ENCODE measurements around the gene IGSF3. TPM values are rescaled to one million over a fixed set of nuclear protein-coding genes. Genes with fewer than 3 reads are reported as not detected.

Gene IGSF3
- total and polyA plus RNA-seq, 7 experiments from 2014 or later: 0.04 to 0.63 (median 0.16) TPM; not detected in 3

- ChIA-PET POLR2A (no interaction called here), CTCF (no interaction called here)
- H3K4me3 ChIP-seq (ENCODE audit: low read length): no peak overlapping the region
Observed at GRCh38 chr1:116560704-116561490, 106.6 kb downstream of the IGSF3 start.

GRCh38 chr1:116559304-116559761 is 108.2 kb downstream of the IGSF3 start:
- intact Hi-C loops (cut with micrococcal nuclease): loop anchor here in 1 of 2 donors (5.0 kb wide), 1 partner anchor 42 kb away; no protein-coding TSS in a partner anchor
- no peak overlapping the region for H3K27ac ChIP-seq (ENCODE audit: low read depth, low read length)
- peaks cover 0 to 30% of the 10 kb centered on the region in 2 donors for H3K4me1 ChIP-seq (ENCODE audit: control insufficient read depth in 2 of 2, insufficient read depth in 2 of 2, low read length in 2 of 2)
- POLR2A ChIA-PET: interaction anchor here (0.7 kb wide), 1 partner anchor 60 kb away, joined by 3 read pairs; no protein-coding TSS in a partner anchor
- no peaks in the 10 kb centered on the region for H3K27me3 ChIP-seq (ENCODE audit: control insufficient read depth in 2 of 2, insufficient read depth in 2 of 2, low read length in 2 of 2)
- Mint-ChIP-seq H3K4me3 (no peak overlapping the region), H3K9me3 (peaks cover 0 to 14% (median 3%) of the 10 kb centered on the region in 11 donors), H3K36me3 (peaks cover 0 to 33% (median 8%) of the 10 kb centered on the region in 5 donors), H3K27me3 (no peaks in the 10 kb centered on the region), H3K27ac (peak overlapping the region in 1 of 9 donors; percentile 51), H3K4me1 (peaks cover 0 to 80% (median 9%) of the 10 kb centered on the region in 7 donors)
- no peak for ATAC-seq
- H3K9me3 ChIP-seq (ENCODE audit: control insufficient read depth in 2 of 3, low read length in 3 of 3): no peaks in the 10 kb centered on the region
- DNase-seq: no peak
- CTCF ChIA-PET: no interaction called here
- no peaks in the 10 kb centered on the region for H3K36me3 ChIP-seq (ENCODE audit: control insufficient read depth in 2 of 3, insufficient read depth in 3 of 3, low read length in 3 of 3)
- no peak overlapping the region for H3K4me3 ChIP-seq (ENCODE audit: low read length)

More at GRCh38 chr1:116560704-116561490, 106.6 kb downstream of the IGSF3 start:
- Mint-ChIP-seq H3K4me3 (peak overlapping the region in 1 of 10 donors; percentile 8), H3K9me3 (peaks cover 0 to 20% (median 4%) of the 10 kb centered on the region in 11 donors), H3K27ac (peak overlapping the region in 1 of 9 donors; percentile 3), H3K36me3 (peaks cover 0 to 44% (median 9%) of the 10 kb centered on the region in 5 donors), H3K27me3 (no peaks in the 10 kb centered on the region), H3K4me1 (peaks cover 0 to 74% (median 9%) of the 10 kb centered on the region in 7 donors)
- ATAC-seq: no peak
- intact Hi-C loops (cut with micrococcal nuclease): no loop called here
- Histone ChIP-seq H3K36me3 (ENCODE audit: control insufficient read depth in 2 of 3, insufficient read depth in 3 of 3, low read length in 3 of 3) (no peaks in the 10 kb centered on the region), H3K9me3 (ENCODE audit: control insufficient read depth in 2 of 3, low read length in 3 of 3) (no peaks in the 10 kb centered on the region), H3K4me1 (ENCODE audit: control insufficient read depth in 2 of 2, insufficient read depth in 2 of 2, low read length in 2 of 2) (peaks cover 0 to 26% of the 10 kb centered on the region in 2 donors), H3K27me3 (ENCODE audit: control insufficient read depth in 2 of 2, insufficient read depth in 2 of 2, low read length in 2 of 2) (no peaks in the 10 kb centered on the region), H3K27ac (ENCODE audit: low read depth, low read length) (no peak overlapping the region)
- DNase-seq: no peak

- Mint-ChIP-seq H3K27me3 (no peaks in the 10 kb centered on the region), H3K4me1 (peaks cover 0 to 79% (median 12%) of the 10 kb centered on the region in 7 donors), H3K4me3 (no peak overlapping the region), H3K36me3 (peaks cover 0 to 28% (median 4%) of the 10 kb centered on the region in 5 donors), H3K9me3 (peaks cover 0 to 9% (median 0%) of the 10 kb centered on the region in 11 donors), H3K27ac (peak overlapping the region in 1 of 9 donors; percentile 7)
- CTCF ChIA-PET: no interaction called here
- H3K27me3 ChIP-seq (ENCODE audit: control insufficient read depth in 2 of 2, insufficient read depth in 2 of 2, low read length in 2 of 2): no peaks in the 10 kb centered on the region
- no peak overlapping the region for H3K27ac ChIP-seq (ENCODE audit: low read depth, low read length)
- no peak for DNase-seq
- POLR2A ChIA-PET: no interaction called here
- ATAC-seq: no peak
- peaks cover 0 to 30% of the 10 kb centered on the region in 2 donors for H3K4me1 ChIP-seq (ENCODE audit: control insufficient read depth in 2 of 2, insufficient read depth in 2 of 2, low read length in 2 of 2)
- H3K36me3 ChIP-seq (ENCODE audit: control insufficient read depth in 2 of 3, insufficient read depth in 3 of 3, low read length in 3 of 3): no peaks in the 10 kb centered on the region
- intact Hi-C loops (cut with micrococcal nuclease): loop anchor here in 1 of 2 donors (5.0 kb wide), 1 partner anchor 41 kb away; no protein-coding TSS in a partner anchor
- no peak overlapping the region for H3K4me3 ChIP-seq (ENCODE audit: low read length)
- H3K9me3 ChIP-seq (ENCODE audit: control insufficient read depth in 2 of 3, low read length in 3 of 3): no peaks in the 10 kb centered on the region
Observed at GRCh38 chr1:116558571-116558970, 109.0 kb downstream of the IGSF3 start.

GRCh38 chr1:116558140-116558549 is 109.4 kb downstream of the IGSF3 start:
- CTCF ChIA-PET: no interaction called here
- intact Hi-C loops (cut with micrococcal nuclease): loop anchor here in 1 of 2 donors (5.0 kb wide), 1 partner anchor 41 kb away; no protein-coding TSS in a partner anchor
- Histone ChIP-seq H3K27ac (ENCODE audit: low read depth, low read length) (no peak overlapping the region), H3K4me3 (ENCODE audit: low read length) (no peak overlapping the region), H3K4me1 (ENCODE audit: control insufficient read depth in 2 of 2, insufficient read depth in 2 of 2, low read length in 2 of 2) (peaks cover 0 to 30% of the 10 kb centered on the region in 2 donors), H3K36me3 (ENCODE audit: control insufficient read depth in 2 of 3, insufficient read depth in 3 of 3, low read length in 3 of 3) (no peaks in the 10 kb centered on the region), H3K9me3 (ENCODE audit: control insufficient read depth in 2 of 3, low read length in 3 of 3) (no peaks in the 10 kb centered on the region), H3K27me3 (ENCODE audit: control insufficient read depth in 2 of 2, insufficient read depth in 2 of 2, low read length in 2 of 2) (no peaks in the 10 kb centered on the region)
- H3K4me3 Mint-ChIP-seq: no peak overlapping the region
- DNase-seq (no peak), ATAC-seq (no peak)
- H3K27me3 Mint-ChIP-seq: no peaks in the 10 kb centered on the region
- peaks cover 0 to 6% (median 0%) of the 10 kb centered on the region in 11 donors for H3K9me3 Mint-ChIP-seq
- H3K36me3 Mint-ChIP-seq: peaks cover 0 to 29% (median under 1%) of the 10 kb centered on the region in 5 donors
- peaks cover 0 to 80% (median 16%) of the 10 kb centered on the region in 7 donors for H3K4me1 Mint-ChIP-seq
- POLR2A ChIA-PET: no interaction called here
- no peak overlapping the region for H3K27ac Mint-ChIP-seq

GRCh38 chr1:116557323-116557878 is 110.1 kb downstream of the IGSF3 start:
- Mint-ChIP-seq H3K27me3 (no peaks in the 10 kb centered on the region), H3K9me3 (peaks cover 0 to 2% (median 0%) of the 10 kb centered on the region in 11 donors), H3K27ac (peak overlapping the region in 1 of 9 donors; percentile 62), H3K4me3 (peak overlapping the region in 1 of 10 donors; percentile 33), H3K36me3 (peaks cover 0 to 22% (median 0%) of the 10 kb centered on the region in 5 donors), H3K4me1 (peaks cover 0 to 76% (median 18%) of the 10 kb centered on the region in 7 donors)
- Histone ChIP-seq H3K36me3 (ENCODE audit: control insufficient read depth in 2 of 3, insufficient read depth in 3 of 3, low read length in 3 of 3) (no peaks in the 10 kb centered on the region), H3K4me3 (ENCODE audit: low read length) (no peak overlapping the region), H3K27me3 (ENCODE audit: control insufficient read depth in 2 of 2, insufficient read depth in 2 of 2, low read length in 2 of 2) (no peaks in the 10 kb centered on the region), H3K9me3 (ENCODE audit: control insufficient read depth in 2 of 3, low read length in 3 of 3) (no peaks in the 10 kb centered on the region), H3K4me1 (ENCODE audit: control insufficient read depth in 2 of 2, insufficient read depth in 2 of 2, low read length in 2 of 2) (peaks cover 0 to 30% of the 10 kb centered on the region in 2 donors), H3K27ac (ENCODE audit: low read depth, low read length) (no peak overlapping the region)
- ChIA-PET CTCF (interaction anchor here (1.2 kb wide), 1 partner anchor 12 kb away, joined by 3 read pairs; no protein-coding TSS in a partner anchor), POLR2A (no interaction called here)
- ATAC-seq (no peak), DNase-seq (no peak)
- intact Hi-C loops (cut with micrococcal nuclease): loop anchor here in 1 of 2 donors (5.0 kb wide), 1 partner anchor 40 kb away; no protein-coding TSS in a partner anchor

- ChIA-PET CTCF (interaction anchor here (0.7 to 1.2 kb wide), 2 partner anchors 13 to 407 kb away, joined by 3 read pairs; no protein-coding TSS in a partner anchor), POLR2A (no interaction called here)
- Mint-ChIP-seq H3K36me3 (peaks cover 0 to 19% (median 0%) of the 10 kb centered on the region in 5 donors), H3K4me3 (peak overlapping the region in 1 of 10 donors; percentile 33), H3K27me3 (no peaks in the 10 kb centered on the region), H3K9me3 (peaks cover 0 to 2% (median 0%) of the 10 kb centered on the region in 11 donors), H3K4me1 (peaks cover 0 to 75% (median 18%) of the 10 kb centered on the region in 7 donors), H3K27ac (peak overlapping the region in 1 of 9 donors; percentile 70)
- ATAC-seq (peak; percentile 91), DNase-seq (peak in 1 of 9 donors; percentile 72)
- no peak overlapping the region for H3K4me3 ChIP-seq (ENCODE audit: low read length)
- intact Hi-C loops (cut with micrococcal nuclease): loop anchor here in 1 of 2 donors (1.0 to 5.0 kb wide), 3 partner anchors 14 to 52 kb away; no protein-coding TSS in a partner anchor
- H3K4me1 ChIP-seq (ENCODE audit: control insufficient read depth in 2 of 2, insufficient read depth in 2 of 2, low read length in 2 of 2): peaks cover 0 to 27% of the 10 kb centered on the region in 2 donors
- no peaks in the 10 kb centered on the region for H3K9me3 ChIP-seq (ENCODE audit: control insufficient read depth in 2 of 3, low read length in 3 of 3)
- no peaks in the 10 kb centered on the region for H3K36me3 ChIP-seq (ENCODE audit: control insufficient read depth in 2 of 3, insufficient read depth in 3 of 3, low read length in 3 of 3)
- H3K27me3 ChIP-seq (ENCODE audit: control insufficient read depth in 2 of 2, insufficient read depth in 2 of 2, low read length in 2 of 2): no peaks in the 10 kb centered on the region
- H3K27ac ChIP-seq (ENCODE audit: low read depth, low read length): no peak overlapping the region
Observed at GRCh38 chr1:116556289-116557006, 111.1 kb downstream of the IGSF3 start.
